Rectal smooth muscle tissue (tissue), 1 donor: ENCODE data around the gene UBE2J1.
A peak's percentile ranks its signal among the peaks of the same experiment; 100 is the strongest.
"Not testable (repeated sequence)": the region's sequence is repeated elsewhere in the genome, so short reads cannot be mapped to it uniquely, and the experiment has no call there.

Experiments
- H3K27ac ChIP-seq: one replicate; pipeline ENCODE4 v1.7.0; 2013; ENCODE audit warnings: low read depth, low read length, inconsistent platforms
- H3K27me3 ChIP-seq: one replicate; pipeline ENCODE4 v1.7.0; 2013; ENCODE audit warnings: low read length; ENCODE audit not compliant: control insufficient read depth, insufficient read depth
- H3K36me3 ChIP-seq: one replicate; pipeline ENCODE4 v1.7.0; 2013; ENCODE audit warnings: low read length; ENCODE audit not compliant: control insufficient read depth, insufficient read depth
- H3K4me1 ChIP-seq: one replicate; pipeline ENCODE4 v1.7.0; 2013; ENCODE audit warnings: low read length; ENCODE audit not compliant: control insufficient read depth, insufficient read depth
- H3K4me3 ChIP-seq: one replicate; pipeline ENCODE4 v1.7.0; 2013; ENCODE audit warnings: low read length
- H3K9ac ChIP-seq: one replicate; pipeline ENCODE4 v1.7.0; 2013; ENCODE audit warnings: low read length

Gene UBE2J1, protein sequence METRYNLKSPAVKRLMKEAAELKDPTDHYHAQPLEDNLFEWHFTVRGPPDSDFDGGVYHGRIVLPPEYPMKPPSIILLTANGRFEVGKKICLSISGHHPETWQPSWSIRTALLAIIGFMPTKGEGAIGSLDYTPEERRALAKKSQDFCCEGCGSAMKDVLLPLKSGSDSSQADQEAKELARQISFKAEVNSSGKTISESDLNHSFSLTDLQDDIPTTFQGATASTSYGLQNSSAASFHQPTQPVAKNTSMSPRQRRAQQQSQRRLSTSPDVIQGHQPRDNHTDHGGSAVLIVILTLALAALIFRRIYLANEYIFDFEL

DNA sequence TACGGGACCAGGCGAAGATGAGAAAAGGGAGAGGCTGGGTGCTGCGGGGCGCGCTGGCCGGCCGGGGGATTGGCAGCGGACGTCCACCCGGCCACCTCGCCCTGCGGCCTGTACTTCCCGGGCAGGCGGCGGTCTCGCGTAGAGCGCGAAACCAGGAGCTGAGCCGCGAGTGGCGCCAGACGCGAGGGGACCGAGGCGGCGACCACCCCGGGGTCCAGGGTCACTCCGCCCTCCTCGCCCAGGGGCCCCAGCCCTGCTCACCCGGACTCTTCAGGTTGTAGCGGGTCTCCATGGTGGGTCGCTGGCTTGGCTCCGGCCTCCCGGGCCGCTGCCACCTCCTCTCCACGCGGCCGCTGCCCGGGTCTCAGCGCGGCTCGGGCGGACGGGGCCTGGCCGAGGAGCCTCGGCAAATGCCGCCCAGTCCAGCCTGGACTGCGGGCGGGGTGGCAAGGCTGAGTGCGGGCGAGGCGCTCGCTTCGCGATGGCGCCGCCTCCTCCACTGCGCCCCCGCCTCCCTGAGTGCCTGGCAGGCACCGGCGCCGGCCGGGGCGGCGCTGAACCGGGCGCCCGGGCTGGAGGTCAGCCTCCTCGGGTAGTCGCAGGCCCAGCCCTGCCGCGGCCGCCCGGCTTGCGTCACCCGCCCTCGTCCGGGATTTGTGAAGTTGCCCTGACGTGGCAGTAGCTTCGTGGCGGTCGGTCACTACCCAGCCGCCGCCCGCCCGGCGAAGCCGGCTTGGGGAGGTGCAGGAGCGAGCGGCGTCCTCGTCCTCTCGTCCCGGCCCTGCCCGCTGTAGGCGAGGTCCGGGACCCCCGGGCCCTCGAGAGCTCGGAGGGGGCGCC lies at the start of gene UBE2J1:
TSS of gene UBE2J1 (minus strand) at position 445 of the 840 bp plus-strand sequence. CDS start at position 292, 153 bp downstream.
- Histone ChIP-seq H3K36me3 (no peaks in the 10 kb centered on the region), H3K27ac (peak within 1 kb of the TSS; percentile 96), H3K4me3 (peak within 1 kb of the TSS; percentile 68), H3K27me3 (no peaks in the 10 kb centered on the region), H3K4me1 (peaks cover 14% of the 10 kb centered on the region), H3K9ac (peak within 1 kb of the TSS; percentile 85)

DNA sequence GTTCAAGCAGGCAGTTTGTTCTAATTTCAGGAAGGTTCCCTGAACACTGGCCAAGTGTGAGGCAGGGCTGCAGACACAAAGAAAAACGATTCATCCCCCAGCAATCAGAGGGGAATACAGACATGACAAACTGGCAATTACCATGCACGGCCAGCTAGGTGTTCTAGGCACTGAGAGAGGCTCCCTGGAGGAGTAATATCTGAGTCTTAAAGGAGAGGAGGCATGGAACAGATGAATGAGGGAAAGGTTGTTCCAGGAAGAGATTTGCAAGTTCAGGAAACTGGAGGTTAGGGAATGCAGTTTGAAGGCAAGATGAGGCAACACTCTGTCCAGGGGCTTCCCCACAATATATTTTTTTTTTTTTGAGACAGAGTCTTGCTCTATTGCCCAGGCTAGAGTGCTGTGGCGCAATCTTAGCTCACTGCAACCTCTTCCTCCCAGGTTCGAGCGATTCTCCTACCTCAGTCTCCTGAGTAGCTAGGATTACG lies 48.4 kb upstream of the UBE2J1 start:
- H3K9ac ChIP-seq: no peak overlapping the region
- no peaks in the 10 kb centered on the region for H3K4me1 ChIP-seq
- no peak overlapping the region for H3K27ac ChIP-seq
- H3K36me3 ChIP-seq: no peaks in the 10 kb centered on the region
- H3K4me3 ChIP-seq: no peak overlapping the region
- H3K27me3 ChIP-seq: no peaks in the 10 kb centered on the region

DNA sequence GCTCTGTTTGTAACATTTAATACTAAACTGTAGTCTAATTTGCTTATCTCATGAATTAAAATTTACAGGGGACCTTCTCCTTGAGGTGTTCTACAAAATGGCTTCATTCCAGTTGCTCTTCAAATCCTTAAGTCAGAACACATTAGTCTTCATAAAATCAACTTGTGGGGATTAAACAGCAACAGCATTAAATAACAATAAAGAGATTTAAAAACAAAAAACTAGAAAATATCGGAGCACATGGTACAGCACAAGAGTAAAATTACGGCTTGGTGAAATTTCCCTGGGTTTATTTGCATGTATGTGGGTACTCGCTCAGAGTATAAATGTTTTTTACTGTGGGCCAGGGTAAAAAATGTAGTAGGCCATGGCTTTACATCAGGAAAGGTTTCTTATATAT lies 47.5 kb upstream of the UBE2J1 start:
- Histone ChIP-seq H3K4me1 (no peaks in the 10 kb centered on the region), H3K9ac (no peak overlapping the region), H3K4me3 (no peak overlapping the region), H3K36me3 (no peaks in the 10 kb centered on the region), H3K27me3 (no peaks in the 10 kb centered on the region), H3K27ac (no peak overlapping the region)

DNA sequence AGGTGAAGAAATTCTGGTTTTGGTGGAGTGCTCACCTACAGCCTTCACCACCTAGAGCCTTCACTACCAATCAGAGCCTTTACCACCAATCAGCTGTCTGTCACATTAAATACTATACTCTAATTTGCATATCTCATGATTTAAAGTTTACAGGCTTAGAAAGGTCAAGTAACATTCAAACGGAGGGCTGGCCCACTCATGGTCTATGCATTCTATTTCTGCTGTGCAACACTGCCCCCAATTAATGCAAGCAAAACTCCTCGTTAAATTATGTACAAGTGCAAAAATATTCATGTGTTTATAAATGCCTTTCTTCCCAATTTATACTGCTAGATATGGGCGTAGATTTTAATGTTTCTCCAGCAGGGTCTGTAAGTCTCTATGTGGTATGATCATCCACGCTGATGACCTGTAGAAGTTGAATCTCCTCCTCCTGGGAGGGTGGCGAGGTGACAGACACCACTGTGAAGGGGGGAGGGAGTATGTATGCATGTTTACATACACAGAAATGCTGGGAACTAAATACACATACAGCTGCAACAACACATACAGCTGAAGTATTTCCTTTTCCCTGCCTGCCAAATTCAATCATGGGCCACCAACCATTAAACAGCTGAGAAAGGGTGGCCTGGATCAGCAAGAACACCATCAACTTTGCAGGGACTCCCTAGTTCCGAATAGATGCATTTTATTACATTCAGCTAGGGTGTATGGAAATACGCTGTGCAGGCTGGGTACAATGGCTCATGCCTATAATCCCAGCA lies 46.4 kb upstream of the UBE2J1 start:
- no peaks in the 10 kb centered on the region for H3K36me3 ChIP-seq
- no peak overlapping the region for H3K27ac ChIP-seq
- H3K9ac ChIP-seq: no peak overlapping the region
- no peaks in the 10 kb centered on the region for H3K4me1 ChIP-seq
- no peak overlapping the region for H3K4me3 ChIP-seq
- H3K27me3 ChIP-seq: no peaks in the 10 kb centered on the region

DNA sequence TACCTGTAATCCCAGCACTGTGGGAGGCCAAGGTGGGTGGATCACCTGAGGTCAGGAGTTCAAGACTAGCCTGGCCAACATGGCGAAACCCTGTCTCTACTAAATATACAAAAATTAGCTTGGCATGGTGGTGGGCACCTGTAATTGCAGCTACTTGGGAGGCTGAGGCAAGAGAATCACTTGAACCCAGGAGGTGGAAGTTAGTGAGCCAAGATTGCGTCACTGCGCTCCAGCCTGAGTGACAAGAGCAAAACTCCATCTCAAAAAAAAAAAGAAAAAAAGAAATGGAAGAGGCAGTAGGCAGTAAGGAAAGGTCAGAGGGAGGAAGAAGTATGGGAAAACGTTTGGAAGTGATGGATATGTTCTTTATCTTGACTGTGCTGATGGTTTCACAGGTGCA lies 45.4 kb upstream of the UBE2J1 start:
- H3K9ac ChIP-seq, H3K27me3 ChIP-seq, H3K27ac ChIP-seq, H3K36me3 ChIP-seq, H3K4me3 ChIP-seq, H3K4me1 ChIP-seq: not testable (repeated sequence)

DNA sequence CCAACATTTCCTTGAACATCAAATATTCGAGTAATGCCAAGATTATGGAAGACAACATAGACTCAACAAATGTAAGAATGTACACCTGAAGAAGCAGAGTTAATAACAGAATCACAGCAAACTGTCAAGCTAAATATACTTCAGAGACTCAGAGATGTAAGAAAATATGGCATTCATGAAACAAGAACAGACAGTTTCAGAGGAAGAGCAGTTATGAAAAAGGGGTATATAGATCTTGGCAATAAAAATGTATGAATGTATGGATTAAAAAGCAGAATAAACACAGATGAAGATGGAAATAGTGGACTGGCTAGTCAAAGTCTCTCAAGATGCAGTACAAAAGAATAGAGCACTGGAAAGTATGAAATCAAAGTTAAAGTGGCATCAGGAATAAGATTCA lies 41.1 kb upstream of the UBE2J1 start:
- H3K36me3 ChIP-seq: no peaks in the 10 kb centered on the region
- H3K4me1 ChIP-seq: no peaks in the 10 kb centered on the region
- H3K9ac ChIP-seq: no peak overlapping the region
- H3K4me3 ChIP-seq: no peak overlapping the region
- no peak overlapping the region for H3K27ac ChIP-seq
- H3K27me3 ChIP-seq: no peaks in the 10 kb centered on the region

DNA sequence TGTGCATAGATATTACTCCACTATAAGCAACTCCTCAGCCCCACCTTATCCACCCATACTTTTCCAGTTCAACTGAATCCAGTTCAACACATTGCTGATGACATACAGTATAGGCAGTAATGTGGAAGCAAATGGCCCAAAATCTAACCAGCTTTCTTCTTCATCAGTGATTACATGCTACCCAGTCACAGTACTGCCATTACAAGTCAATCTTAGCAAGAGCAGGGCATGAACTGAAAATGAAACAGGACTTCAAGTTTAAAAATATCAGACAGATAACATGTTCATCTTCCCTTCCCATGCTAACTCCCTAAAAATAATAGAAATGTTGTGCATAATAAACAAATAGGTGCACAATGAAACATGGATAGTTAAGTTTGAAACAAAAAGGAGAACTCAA lies 40.3 kb upstream of the UBE2J1 start:
- Histone ChIP-seq H3K27me3 (no peaks in the 10 kb centered on the region), H3K4me1 (no peaks in the 10 kb centered on the region), H3K27ac (no peak overlapping the region), H3K9ac (no peak overlapping the region), H3K4me3 (no peak overlapping the region), H3K36me3 (no peaks in the 10 kb centered on the region)

DNA sequence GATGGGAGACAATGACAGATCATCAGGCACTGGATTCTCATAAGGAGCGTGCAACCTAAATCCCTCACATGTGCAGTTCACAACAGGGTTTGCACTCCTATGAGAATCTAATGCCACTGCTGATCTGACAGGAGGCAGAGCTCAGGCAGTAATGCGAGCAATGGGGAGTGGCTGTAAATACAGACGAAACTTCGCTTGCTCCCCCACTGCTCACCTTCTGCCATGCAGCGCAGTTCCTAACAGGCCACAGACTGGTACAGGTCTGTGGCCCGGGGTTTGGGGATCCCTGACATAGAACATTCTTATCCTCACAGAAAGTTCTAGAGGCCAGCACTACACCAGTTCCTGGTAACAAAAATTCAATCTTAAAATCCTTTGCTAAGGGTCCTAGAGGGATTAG lies 36.3 kb upstream of the UBE2J1 start:
- Histone ChIP-seq H3K4me3 (no peak overlapping the region), H3K27me3 (no peaks in the 10 kb centered on the region), H3K4me1 (peaks cover 4% of the 10 kb centered on the region), H3K36me3 (no peaks in the 10 kb centered on the region), H3K9ac (no peak overlapping the region), H3K27ac (no peak overlapping the region)

DNA sequence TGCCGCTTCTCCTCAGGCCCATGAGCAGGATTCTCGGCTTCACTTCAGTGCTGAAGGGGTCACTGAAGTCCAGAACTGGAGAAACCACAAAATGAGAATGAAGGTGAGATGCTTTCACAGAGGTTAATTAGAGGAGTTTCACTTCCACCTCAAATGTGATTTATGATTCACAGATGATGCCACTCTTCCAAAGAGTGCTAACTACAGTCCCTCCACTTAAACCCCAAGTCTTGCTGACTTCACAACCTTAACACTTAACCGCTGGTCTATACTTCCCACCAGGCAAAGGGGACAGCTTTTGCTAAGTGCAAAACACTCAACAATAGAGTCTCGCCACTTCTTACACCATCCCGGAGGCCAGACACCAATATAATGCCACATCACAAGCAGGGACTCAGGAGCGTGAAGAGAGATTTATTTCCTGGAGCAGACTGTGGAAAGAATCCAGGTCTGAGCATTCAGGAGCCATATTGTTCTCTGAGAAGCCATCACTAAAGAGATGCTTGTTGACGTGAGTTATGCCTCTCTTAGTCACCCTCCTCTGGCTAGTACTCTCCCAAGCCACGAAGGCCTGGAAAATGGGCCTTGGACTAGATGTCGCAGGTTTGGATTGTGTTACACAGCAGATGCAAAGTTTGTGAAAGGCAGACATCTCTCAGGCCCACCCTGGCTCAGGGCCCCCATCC lies 35.1 kb upstream of the UBE2J1 start:
- no peak overlapping the region for H3K9ac ChIP-seq
- no peak overlapping the region for H3K4me3 ChIP-seq
- H3K36me3 ChIP-seq: no peaks in the 10 kb centered on the region
- H3K4me1 ChIP-seq: peaks cover 4% of the 10 kb centered on the region
- H3K27ac ChIP-seq: no peak overlapping the region
- H3K27me3 ChIP-seq: no peaks in the 10 kb centered on the region

DNA sequence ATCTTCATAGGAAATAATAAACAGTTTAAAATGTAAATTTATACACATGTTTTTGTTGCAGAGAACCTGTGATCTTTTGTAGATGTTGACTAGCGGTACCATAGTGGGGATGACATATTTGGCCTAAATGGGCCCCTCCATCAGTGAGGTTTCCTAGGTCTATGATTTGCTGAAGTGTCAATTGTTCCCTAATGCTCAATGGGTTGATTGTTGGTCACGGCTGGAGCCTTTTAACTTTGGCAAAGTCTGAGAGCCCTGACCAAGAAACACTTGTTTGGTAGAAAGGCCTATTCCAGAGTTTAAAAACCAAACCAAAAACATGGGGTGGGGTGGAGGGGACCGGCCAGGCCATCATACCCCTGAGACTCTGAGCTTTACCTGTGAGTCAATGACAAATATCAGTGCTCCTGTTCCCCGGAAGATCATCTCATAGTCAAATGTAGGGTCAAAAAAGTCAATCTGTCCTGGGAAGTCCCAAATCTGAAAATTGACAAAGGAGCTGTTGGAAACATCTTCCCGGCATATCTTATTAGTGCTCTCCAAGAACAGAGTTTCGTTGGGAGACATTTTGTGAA lies 34.5 kb upstream of the UBE2J1 start:
- Histone ChIP-seq H3K27ac (no peak overlapping the region), H3K36me3 (no peaks in the 10 kb centered on the region), H3K4me3 (no peak overlapping the region), H3K9ac (no peak overlapping the region), H3K27me3 (no peaks in the 10 kb centered on the region), H3K4me1 (peaks cover 4% of the 10 kb centered on the region)

DNA sequence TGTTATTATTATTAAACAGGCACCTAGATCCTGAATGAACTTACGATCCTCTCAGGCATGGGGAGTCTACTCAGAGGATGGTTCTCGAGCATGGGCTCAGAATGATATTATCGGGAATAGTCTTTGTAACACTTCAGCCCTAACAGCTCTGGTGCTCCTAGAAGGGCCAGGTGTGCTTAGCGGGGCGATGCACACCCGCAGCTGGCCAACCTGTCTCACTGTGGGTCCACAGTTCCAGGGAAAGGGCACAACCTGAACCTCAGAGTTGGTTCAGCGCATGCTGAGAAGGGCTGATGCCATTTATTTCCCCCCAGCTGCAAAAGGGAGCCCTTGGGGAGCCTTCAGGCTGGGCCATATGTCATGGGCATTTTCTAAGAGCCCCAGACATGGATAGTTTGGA lies 33.3 kb upstream of the UBE2J1 start:
- H3K27ac ChIP-seq: no peak overlapping the region
- peaks cover 4% of the 10 kb centered on the region for H3K4me1 ChIP-seq
- no peak overlapping the region for H3K4me3 ChIP-seq
- H3K27me3 ChIP-seq: no peaks in the 10 kb centered on the region
- H3K9ac ChIP-seq: no peak overlapping the region
- no peaks in the 10 kb centered on the region for H3K36me3 ChIP-seq
